ENCODE results near the gene ZNF263.

Gene ZNF263

DNA sequence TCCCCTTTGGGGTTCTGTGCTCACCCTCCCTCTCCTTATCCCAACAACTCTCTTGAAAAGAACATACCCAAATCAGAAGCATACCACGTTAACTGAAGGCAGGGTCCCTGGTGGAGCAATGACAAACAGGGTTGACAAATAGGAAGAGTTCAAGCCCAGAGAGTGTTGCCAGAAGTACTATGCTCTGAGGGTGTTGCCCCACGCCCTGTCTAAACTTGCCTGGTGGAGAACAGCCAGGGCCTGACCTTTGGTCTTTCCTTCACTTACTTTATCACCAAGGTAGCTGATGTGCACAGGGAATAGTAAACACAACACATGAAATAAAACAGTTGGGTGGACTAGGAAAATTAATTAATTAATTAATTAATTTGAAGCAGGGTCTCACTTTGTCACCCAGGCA is 45.4 kb downstream of the ZNF263 start:
- no peak for DNase-seq
